T-helper 2 cell (primary cell): Measurements from ENCODE around the gene SHC3.

ENCODE experiments used
- DNase-seq, 5 experiments: peaks; one replicate each; pipeline versions ENCODE4 v3.0.0 to v3.0.0-alpha.2; 2012 to 2022

The SHC3 gene

DNA sequence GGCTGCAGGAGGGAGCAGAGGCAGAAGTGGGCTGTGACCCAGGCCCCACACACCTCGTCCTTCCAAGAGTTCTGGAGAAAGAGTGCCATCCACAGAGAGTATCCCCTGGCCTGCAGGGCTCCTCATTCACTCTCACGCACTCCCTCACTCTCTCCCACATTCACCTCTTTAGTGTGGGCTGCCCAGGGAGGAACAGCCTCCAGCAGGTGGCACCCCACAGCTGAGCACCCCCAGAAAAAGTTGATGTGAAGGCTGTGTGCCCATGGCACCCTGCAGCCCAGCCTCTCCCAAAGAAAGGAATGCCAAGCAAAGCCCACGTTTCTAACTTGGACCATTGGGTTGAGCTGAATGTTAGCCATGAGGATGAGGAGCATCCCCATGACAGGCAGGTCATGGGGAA lies 4.5 kb upstream of the SHC3 start:
- DNase-seq: no peak

DNA sequence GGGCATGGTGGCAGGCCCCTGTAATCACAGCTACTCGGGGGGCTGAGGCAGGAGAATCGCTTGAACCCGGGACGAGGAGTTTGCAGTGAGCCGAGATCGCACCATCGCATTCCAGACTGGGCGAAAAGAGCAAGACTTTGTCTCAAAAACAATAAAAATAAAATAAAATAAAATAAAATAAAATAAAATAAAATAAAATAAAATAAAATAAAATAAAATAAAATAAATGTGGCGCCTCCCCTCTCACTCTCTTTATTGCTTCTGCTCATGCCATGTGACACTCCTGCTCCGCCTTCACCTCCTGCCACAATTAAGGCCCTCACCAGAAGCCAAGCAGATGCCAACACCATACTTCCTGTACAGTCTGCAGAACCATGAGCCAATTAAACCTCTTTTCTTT lies 3.8 kb upstream of the SHC3 start:
- DNase-seq: no peak

DNA sequence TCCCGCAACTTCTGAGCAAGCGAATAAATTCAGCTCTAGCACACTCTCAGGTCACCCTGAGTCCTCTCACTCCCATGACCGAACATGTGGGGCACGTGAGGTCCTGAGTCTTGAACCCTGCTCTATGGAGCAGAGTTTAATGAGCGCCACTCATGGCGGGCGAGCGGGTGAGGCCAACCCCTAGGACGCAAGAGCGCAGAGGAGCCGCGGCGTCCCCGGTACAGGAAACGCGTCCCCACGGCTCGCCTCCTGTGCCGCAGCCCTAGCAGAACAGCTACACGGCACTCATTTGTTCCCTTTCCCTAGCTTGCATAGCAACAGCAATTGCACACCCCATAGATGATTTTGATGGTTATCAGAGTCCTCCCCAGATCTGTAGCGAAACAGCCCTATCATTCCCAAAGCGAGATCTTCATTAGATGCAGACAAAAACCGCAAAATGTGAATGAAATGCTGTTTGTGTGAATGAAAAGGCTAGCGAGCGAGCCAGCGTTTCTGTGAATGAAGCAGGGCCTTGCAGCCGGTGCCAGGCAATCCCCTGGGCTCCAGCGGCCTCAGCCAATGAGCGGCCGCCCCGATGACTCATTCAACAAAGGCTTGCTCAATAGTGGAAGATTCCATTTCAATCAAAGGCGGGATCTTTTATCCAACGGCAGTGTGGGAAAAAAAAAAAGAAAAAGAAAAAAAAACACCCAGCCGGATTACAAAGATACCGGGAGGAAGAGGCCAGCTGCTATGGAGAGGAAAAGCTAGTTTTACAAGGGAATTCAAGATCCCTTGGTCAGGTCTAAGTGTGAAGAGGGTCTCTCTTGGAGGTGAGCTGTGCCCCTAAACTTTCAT lies 1.5 kb upstream of the SHC3 start:
- peak in 1 of 5 experiments; percentile 64 for DNase-seq

DNA sequence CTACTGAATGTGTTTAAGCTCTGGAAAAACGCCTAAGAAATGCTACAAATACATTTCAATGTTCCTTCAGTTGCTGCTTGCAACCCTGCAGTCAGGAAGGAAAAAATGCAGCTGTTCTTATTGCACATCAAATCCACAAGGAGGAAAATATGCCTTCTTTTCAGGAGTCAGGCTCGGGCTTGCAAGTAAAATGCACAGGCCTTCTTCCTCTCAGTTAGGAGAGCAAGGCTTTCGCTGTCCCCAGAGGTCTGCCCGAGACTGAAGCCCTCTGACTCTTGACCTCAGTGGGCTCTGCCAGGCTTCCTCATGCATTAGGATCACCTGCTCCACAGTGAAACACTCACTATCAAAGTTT lies 899 bp upstream of the SHC3 start:
- no peak for DNase-seq

DNA sequence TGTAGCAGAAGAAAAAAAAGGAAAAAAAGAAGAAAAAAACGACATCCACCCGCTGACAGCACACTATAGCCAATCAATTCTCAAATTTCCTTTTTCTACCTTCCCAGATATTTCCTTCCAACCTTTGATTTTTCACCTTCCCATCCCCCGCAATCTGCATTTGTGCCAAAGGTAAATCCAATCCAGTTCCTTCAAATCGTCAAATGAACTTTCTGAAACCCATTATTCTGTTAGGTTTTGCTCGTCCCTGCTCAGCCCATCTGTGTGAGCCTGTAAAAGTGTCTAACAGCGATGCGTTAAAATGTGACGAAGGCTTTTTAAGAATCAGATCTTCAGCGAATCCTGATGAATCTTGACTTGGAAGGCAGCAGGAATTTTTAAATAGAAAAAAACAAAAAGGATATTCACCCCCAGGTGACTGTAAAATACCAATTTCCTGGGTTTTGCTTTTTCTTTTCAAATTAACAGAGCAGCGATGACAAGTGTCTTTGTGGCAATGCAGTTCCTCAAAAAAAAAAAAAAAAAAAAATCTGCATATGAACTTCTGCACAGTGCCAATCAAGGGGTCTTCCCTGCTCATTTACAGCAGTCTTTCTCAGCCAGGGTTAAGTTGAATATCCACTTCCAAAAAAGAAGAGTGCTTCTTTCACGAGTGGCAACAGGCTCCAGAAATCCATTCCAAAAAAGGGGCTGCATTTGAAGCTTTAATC lies 367 bp upstream of the SHC3 start:
- no peak for DNase-seq

DNA sequence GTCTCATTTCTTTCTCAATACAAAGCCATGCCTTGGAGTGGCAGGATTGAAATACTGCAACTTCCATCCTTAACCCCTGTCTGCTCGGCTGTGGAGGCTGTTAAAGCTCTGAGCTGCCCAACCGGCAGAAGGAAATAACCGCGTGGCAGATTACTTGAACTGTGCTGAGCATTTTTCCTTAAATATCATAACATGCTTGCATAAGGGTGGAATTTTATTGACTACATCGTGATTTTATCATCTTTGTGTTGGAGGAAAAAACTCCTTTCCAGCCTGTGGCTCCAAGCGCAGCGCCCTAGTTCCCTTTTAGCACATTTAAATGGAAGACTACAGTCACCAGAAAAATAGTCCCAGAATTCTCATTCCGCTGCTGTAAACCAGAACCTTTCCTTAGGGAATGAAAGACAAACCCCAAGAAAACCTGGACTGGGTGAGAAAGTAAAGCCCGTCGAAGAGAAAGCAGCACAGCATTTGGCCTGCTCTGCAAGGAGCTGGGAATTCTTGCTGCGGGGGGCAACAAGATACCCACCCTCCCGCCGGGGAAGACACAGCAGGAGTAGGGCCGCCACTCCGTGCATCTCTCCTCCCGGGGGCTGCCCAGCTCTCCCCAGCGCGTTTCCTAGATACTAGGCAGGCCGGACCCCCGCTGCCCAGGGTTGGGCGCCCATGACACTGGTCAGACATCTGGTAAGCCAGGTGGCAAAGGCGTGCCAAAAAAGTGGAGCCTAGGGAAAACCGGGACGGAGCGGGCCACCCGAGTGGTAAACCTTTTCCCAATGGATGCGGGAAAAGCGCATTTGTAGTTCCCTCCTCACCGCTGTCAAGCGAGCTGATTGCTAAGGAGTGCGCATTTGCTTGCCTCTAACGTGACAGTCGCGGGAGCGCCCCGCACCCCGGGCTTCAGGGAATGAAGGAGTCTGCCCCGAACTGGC lies 1.3 kb downstream of the SHC3 start:
- no peak for DNase-seq

DNA sequence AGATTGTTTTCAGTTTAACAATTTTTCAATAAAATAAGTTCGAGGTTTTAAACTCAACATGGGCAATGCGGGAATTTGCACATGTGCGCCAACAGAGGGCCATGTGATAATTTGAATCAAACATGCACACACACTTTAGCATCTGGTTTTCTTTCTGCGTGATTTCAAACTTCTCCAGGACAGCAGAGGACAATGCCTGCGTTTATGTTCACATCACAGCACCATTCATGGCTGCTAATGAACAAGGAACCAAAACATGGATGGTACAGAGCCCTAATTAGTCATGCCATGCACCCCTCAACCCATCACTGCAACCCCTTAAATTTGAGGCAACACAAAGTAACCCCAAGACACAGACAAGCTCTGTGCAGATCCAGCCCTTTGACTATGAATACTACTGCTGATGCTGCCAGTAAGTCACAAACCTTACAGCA lies 2.8 kb downstream of the SHC3 start:
- DNase-seq: no peak

DNA sequence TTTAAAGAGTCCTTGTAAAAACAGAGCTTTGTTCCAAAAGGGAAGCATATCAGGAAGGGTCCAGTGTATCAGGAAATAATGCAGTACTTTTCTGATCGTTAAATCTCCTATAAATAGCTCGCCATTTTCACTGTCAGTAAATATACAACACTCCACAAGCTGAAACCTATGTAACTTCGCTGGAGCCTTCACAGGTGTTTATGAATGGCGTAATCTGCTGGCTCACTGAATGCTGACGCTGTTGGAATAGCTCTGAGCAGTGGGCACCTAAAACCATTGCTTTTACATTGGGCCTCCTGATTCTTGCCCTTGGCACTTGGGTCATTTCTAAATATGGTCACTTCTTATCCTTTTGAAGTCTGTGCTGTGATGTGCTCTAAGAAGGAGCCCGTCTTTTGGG lies 4.3 kb downstream of the SHC3 start:
- DNase-seq: no peak

DNA sequence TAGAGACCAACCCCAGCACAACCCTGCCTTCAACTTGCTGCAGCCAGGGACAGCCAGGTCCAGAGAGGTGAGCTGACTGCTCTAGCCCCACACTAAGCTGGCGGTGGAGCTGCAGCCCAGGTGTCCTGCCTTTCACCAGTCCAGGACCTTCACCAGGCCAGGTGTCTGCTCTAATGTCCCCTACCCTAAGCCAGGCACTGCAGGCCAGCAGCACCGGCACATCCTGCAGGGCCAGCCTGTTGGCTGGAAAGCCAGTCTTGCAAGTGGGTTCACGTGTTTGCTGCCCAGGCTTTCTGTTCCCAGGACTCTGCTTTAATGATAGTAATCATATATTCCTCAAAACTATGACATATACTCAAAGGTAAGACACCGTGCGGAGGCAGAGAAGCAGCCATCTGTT lies 5.5 kb downstream of the SHC3 start:
- DNase-seq: no peak

DNA sequence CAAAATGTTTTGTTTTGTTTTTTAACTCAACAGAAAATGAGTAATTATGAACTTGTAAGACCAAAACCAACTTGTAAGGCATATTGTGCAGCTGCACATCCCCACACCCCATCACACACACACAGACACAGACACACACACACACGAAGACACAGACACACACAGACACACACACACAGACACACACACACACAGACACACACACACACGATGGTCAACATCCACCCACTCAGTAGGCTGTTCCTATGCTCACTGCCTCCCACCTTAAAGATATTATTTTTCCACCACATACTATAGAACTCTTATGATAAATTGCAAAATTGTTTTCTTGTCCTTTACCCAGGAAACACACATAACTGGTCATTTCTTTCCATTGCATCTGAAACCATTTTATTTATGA lies 6.2 kb downstream of the SHC3 start:
- DNase-seq: no peak

DNA sequence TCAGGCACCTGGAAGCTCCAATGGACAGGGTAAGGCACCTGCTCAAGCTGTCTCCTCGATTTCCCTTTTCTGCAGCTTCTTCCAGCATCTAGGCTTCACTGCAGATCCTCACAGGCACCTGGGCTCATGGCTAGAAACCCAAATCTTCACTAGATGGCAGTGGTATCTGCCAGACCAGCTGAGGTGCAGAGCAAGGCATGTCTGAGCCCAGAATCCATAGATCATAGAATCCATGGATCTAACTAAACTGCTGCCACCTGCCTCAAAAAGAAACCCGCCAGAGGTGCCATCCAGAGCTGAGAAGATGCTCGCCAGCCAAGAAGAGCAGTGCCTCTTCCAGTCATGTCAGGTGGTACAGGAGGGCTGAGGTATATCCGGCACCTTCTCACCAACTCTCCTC lies 6.9 kb downstream of the SHC3 start:
- no peak for DNase-seq

DNA sequence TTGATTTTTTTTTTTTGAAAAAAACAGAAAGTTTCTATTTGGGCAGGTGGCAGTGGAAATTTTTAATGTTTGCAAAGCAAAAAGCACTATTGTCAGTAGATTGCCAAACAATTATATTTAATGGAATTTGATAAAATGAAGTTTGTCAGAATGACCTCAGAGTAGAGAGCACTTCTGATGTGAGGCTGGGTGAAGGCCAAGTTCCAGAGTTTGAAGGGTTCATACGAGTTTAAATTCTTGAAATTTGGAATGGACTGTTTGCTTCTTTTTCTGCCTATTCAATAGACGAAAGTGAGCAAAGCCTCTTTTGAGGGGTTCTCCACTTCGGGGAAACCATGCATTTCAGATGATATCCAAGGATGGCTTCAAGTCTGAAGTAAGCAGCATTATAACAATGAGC lies 7.4 kb downstream of the SHC3 start:
- DNase-seq: no peak

DNA sequence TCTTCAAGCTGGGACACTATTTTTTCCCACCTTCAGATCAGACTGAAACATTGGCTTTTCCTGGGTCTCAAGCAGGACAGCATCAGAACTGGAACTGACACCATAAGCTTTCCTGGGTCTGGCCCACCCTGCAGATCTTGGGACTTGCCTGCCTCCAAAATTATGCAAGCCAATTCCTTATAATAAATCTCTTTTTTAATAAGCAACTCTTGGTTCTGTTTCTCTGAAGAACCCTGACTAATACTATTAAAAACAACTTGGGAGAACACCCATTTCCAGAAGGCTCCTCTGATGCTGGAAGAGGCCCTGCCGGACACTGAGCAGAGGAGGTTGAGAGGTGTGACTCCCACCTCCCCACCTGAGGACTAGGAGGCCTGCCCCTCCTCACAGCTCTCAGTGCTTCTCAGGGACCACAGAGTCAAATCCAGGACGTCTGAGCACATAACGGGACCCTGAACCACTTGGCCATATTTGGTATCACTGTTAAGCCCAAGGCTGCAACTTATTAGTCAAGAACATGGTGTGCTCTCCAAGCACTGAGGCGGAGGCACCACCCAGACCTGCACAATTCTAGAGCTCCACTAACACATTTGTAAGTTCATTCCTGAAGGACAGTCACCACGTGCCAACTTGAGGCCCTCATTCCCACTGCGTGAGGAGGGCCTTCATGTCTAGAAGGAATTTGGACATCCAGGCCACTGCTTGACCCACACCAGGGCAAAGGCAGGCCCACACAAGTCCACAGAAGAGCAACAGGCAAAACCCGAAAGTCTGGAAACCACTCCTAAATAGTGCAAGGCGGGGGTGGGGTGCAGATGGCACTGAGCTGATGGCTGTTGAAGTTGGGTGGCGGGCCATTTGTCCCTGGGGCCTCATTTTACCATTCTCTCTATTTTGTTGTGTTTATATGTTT lies 9.5 kb downstream of the SHC3 start:
- no peak for DNase-seq

DNA sequence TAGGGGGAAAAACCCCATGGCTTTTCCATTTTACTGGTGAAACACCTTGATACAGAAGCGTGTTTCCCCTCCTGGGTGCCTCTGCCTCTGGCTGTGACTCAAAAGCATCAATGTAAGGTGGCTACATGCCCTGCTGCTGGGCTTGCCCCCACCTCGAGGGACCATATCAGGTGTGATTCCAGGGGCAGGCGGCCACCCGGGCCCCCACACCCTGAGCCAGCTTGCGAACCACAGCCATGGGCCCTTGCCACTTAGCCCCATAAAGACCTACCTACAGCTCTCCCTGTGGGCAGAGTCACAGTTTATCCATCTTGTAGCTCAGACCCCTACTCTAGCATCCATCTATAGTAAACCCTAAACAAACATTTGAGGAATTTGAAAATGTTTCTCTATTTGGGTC lies 10.8 kb downstream of the SHC3 start:
- DNase-seq: no peak

DNA sequence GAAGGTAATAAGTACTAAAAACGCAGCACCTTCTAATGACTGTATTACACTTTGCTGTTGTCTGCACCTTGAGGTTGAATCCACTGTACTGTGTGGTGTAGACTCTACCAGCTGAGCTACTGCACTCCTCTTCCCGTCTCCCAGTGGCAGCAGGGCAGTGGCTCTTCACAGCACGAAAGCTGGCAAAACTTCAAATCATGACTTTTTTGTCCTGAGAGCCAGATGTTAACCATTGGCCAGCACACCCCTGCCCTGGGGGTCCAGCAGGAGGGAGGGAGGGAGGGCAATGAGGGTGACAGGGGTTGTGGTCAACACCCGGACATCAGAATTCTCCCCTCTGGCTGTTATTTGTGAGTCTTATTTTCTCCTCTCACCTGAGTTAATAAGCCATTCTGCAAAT lies 11.8 kb downstream of the SHC3 start:
- DNase-seq: no peak

DNA sequence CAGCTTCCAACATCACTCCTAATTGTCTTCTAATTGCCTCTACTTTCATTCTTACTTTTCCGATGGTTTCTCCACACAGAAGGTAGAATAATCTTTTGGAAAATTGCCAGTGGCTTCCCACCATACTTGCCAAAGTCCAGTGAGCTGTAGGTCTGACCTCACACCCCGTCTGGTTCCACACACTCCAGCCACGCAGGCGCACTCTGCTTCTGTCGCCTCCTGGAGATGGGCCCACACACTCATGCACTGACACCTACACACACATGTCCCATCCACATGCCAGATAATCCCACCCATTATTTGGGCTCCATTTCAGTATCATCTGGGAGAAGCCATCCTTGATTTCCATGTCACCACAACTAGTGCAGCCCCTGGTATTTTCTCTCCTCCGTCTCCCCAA lies 12.7 kb downstream of the SHC3 start:
- no peak for DNase-seq

DNA sequence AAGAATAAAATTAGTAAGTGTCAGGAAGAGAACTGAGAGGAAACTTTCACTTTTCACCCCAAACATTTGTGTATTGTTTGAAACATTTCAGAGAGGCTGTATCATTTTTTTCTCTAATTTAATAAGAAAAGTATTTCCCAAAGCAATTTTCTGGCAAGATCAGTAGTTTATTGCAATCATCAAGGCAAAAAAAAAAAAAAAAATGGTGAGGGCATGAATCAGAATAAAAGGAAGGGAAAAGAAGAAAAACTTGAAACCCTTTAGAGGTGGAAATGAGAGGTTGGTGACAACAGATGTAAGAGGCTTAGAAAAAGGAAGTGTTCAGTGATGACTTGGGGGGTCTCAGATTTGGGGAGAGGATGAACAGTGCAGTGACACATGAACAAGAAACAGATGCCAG lies 13.3 kb downstream of the SHC3 start:
- DNase-seq: no peak

DNA sequence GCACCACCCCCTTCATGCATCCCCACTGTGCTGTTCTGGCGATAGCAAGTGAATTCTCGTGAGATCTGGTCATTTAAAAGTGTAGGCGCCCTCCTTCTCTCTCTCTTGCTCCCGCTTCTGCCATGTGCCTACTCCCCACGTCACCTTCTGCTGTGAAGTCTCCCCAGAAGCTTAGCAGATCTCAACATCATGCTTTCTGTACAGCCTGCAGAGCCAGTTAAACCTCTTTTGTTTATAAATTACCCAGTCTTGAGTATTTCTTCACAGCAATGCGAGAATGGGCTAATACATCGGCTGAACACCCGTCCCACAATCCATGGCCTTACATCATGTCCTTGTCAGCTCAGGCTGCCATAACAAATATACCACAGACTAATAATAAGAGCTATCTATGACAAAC lies 17.4 kb downstream of the SHC3 start:
- no peak for DNase-seq

DNA sequence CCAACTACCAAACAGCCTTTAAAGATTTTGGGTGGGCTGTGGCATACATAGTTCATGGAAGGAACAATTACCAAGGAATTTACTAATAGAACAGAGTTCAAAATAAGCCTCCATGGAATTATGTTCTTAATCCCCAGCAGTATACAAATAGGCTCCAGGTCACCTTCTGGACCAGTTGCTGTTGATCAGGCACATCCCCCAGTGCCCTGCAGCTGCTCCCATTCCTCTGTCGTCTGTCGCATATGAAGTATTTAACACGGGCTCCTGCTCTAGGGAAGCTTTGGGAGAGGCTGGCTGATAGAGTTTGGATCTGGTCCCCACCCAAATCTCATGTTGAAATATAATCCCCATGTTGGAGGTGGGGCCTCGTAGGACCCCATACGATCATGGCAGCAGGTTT lies 17.8 kb downstream of the SHC3 start:
- DNase-seq: no peak

DNA sequence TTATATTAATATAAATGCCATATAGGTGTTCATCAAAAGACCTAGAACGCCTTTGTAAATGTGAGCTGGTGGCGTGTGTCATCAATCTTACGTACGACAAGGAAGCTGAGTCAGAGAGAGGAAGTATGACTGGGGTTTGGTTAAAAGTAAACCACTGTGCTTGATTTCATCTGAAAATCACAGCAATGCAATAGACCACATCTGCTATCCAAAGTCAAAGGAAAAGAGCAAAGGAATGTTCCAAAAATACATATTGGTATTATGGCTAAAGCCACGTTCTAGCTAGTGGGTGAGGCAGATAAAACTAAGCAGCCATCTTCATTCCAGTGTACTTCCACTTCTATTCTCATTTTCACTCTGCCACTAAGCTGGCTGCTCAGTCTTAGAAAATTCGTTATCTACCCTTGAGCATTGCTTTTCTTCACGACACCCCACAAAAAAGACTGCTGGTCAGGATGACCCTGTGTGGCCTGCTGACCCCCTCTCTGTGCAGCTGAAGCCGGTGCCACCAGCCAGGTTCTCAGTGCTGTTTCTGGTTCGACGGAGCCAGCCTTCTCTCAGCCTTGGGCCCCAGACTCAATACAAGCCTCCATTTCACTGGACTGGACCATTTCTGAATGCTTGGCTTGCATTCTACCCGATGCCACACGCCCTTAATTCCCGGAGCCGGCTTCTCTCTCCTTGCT lies 23.8 kb downstream of the SHC3 start:
- DNase-seq: peak in 1 of 5 experiments; percentile 78

DNA sequence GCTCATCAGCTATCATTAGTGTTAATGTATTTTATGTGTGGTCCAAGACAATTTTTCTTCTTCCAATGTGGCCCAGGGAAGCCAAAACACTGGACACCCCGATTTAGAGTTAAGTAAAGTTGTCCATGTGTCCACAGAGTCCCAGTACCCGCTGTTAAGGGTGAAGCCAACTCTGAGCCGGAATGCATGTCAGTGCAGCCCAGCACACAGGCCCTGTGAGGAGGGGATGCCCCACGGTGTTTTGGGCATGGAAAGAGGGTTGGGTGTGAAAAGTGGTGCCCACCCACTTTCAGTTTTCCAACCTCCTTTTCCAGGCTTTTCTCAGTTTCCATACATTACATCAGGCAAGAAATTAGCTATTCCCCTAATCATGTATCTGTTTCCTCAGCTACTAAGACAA lies 24.4 kb downstream of the SHC3 start:
- no peak for DNase-seq
